ENCODE data around the gene USF3. TPM values are rescaled to one million over a fixed set of nuclear protein-coding genes. Genes with fewer than 3 reads are reported as not detected.

USF3 gene
- total RNA-seq, 2 donors from 2014 or later: 15.5 to 17.6 TPM

DNA sequence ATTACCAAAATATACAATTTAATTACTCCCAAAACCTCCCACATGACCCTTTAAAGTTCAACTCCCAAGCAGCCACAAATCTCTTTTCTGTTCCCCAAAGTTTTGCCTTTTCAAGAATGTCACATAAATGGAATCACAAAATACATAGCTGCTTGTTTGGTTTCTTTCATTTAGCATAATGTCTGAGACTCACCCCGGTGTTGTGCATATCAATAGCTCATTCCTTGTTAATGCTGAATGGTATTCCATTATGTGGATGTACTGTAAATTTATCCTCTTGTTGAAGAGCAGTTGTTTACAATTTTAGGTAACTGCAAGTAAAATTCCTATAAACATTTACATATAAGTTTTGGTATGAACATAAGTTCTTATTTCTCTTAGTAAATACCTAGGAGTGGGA, 34.1 kb upstream of the USF3 start:
- no peaks in the 10 kb centered on the region for H3K4me1 Mint-ChIP-seq

DNA sequence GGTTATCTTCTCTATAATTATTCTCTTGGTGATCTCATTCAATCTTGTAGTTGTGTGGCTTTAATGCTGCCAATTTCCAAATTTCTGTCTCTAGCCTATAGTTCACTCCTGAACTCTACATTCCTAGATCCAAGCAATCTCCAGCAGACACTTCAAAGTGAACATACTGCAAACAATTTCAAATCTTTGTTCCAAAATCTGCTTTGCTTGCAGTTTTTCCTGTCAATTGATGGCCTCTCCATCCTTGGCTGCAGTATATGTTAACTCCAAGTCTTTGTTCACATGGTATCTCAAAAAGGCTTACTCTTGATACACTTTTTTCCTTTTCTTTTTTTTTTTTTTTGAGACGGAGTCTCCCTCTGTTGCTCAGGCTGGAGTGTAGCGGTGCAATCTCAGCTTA, 32.2 kb upstream of the USF3 start:
- DNase-seq: no peak
- H3K9me3 ChIP-seq (ENCODE audit: control insufficient read depth, low read length): no peaks in the 10 kb centered on the region
- H3K36me3 Mint-ChIP-seq (ENCODE audit: low read depth): peaks cover 19% of the 10 kb centered on the region
- H3K27me3 ChIP-seq (ENCODE audit: control insufficient read depth, insufficient read depth, low read length, poor library complexity, severe bottlenecking): no peaks in the 10 kb centered on the region
- peaks cover 38% of the 10 kb centered on the region for H3K36me3 ChIP-seq (ENCODE audit: control insufficient read depth, insufficient read depth, low read length)
- no peak overlapping the region for H3K27ac Mint-ChIP-seq
- H3K9me3 Mint-ChIP-seq: no peaks in the 10 kb centered on the region
- peaks cover 3% of the 10 kb centered on the region for H3K4me1 Mint-ChIP-seq
- TF ChIP-seq, protein P1, sequence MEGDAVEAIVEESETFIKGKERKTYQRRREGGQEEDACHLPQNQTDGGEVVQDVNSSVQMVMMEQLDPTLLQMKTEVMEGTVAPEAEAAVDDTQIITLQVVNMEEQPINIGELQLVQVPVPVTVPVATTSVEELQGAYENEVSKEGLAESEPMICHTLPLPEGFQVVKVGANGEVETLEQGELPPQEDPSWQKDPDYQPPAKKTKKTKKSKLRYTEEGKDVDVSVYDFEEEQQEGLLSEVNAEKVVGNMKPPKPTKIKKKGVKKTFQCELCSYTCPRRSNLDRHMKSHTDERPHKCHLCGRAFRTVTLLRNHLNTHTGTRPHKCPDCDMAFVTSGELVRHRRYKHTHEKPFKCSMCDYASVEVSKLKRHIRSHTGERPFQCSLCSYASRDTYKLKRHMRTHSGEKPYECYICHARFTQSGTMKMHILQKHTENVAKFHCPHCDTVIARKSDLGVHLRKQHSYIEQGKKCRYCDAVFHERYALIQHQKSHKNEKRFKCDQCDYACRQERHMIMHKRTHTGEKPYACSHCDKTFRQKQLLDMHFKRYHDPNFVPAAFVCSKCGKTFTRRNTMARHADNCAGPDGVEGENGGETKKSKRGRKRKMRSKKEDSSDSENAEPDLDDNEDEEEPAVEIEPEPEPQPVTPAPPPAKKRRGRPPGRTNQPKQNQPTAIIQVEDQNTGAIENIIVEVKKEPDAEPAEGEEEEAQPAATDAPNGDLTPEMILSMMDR (conservative IDR thresholded peaks at IDR 0.05): no peak
- no peak overlapping the region for H3K4me3 ChIP-seq (ENCODE audit: low read length)
- no peaks in the 10 kb centered on the region for H3K27me3 Mint-ChIP-seq (ENCODE audit: insufficient read depth)
- H3K27ac ChIP-seq (ENCODE audit: low read depth, low read length): no peak overlapping the region
- H3K4me1 ChIP-seq (ENCODE audit: control insufficient read depth, insufficient read depth, low read length): no peaks in the 10 kb centered on the region
- H3K9ac ChIP-seq (ENCODE audit: extremely low read depth, low read length, poor library complexity, severe bottlenecking): no peak overlapping the region
- H3K4me3 Mint-ChIP-seq: no peak overlapping the region
- 100% methylated on average over 2 of the region's 2 CpGs; no CpG with 5 or more reads in 1 of the 2 experiments for WGBS, 2 experiments (ENCODE audit: insufficient coverage in 1 of 2, insufficient read length in 1 of 2)

More for the DNA sequence above, 34.1 kb upstream of the USF3 start:
- Mint-ChIP-seq H3K27ac (no peak overlapping the region), H3K4me3 (no peak overlapping the region), H3K27me3 (ENCODE audit: insufficient read depth) (no peaks in the 10 kb centered on the region), H3K9me3 (no peaks in the 10 kb centered on the region), H3K36me3 (ENCODE audit: low read depth) (peaks cover 22% of the 10 kb centered on the region)
- no peak overlapping the region for H3K4me3 ChIP-seq (ENCODE audit: low read length)
- H3K27ac ChIP-seq (ENCODE audit: low read depth, low read length): no peak overlapping the region
- 100% methylated on average over 1 of the region's 1 CpG for WGBS, 2 experiments (ENCODE audit: insufficient coverage in 1 of 2, insufficient read length in 1 of 2)
- no peak overlapping the region for H3K9ac ChIP-seq (ENCODE audit: extremely low read depth, low read length, poor library complexity, severe bottlenecking)
- H3K27me3 ChIP-seq (ENCODE audit: control insufficient read depth, insufficient read depth, low read length, poor library complexity, severe bottlenecking): no peaks in the 10 kb centered on the region
- TF ChIP-seq, protein P1 (conservative IDR thresholded peaks at IDR 0.05): no peak
- peaks cover 24% of the 10 kb centered on the region for H3K36me3 ChIP-seq (ENCODE audit: control insufficient read depth, insufficient read depth, low read length)
- H3K4me1 ChIP-seq (ENCODE audit: control insufficient read depth, insufficient read depth, low read length): no peaks in the 10 kb centered on the region
- no peak for DNase-seq
- no peaks in the 10 kb centered on the region for H3K9me3 ChIP-seq (ENCODE audit: control insufficient read depth, low read length)

DNA sequence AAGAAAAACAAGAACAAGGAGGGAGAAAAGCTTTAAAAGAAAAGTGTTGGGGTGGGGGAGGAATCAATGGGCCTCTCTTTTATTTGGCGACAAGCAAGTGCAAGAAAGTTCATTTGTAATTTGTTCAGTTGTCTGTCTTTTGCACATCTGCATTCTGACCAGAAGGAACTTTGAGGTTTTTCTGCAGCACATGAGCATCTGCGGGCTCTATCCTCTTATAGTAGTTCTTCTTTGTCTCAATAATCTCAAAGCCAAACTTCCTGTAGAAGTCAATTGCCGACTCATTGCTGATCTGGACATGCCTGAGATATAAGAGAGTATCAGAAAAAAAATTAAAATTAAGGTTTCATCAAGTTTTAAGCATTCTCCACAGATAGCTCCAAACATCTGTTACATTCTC, 25.2 kb upstream of the USF3 start:
- H3K27ac ChIP-seq (ENCODE audit: low read depth, low read length): no peak overlapping the region

More for the DNA sequence above, 25.2 kb upstream of the USF3 start:
- Mint-ChIP-seq H3K27ac (no peak overlapping the region), H3K27me3 (ENCODE audit: insufficient read depth) (no peaks in the 10 kb centered on the region), H3K9me3 (no peaks in the 10 kb centered on the region), H3K4me3 (no peak overlapping the region), H3K4me1 (peaks cover 3% of the 10 kb centered on the region), H3K36me3 (ENCODE audit: low read depth) (peaks cover 39% of the 10 kb centered on the region)
- Histone ChIP-seq H3K9me3 (ENCODE audit: control insufficient read depth, low read length) (no peaks in the 10 kb centered on the region), H3K4me3 (ENCODE audit: low read length) (no peak overlapping the region), H3K36me3 (ENCODE audit: control insufficient read depth, insufficient read depth, low read length) (peaks cover 73% of the 10 kb centered on the region), H3K27me3 (ENCODE audit: control insufficient read depth, insufficient read depth, low read length, poor library complexity, severe bottlenecking) (no peaks in the 10 kb centered on the region), H3K4me1 (ENCODE audit: control insufficient read depth, insufficient read depth, low read length) (no peaks in the 10 kb centered on the region), H3K9ac (ENCODE audit: extremely low read depth, low read length, poor library complexity, severe bottlenecking) (no peak overlapping the region)
- WGBS, 2 experiments (ENCODE audit: insufficient coverage in 1 of 2, insufficient read length in 1 of 2): 89 to 93% methylated on average over 3 of the region's 3 CpGs
- DNase-seq: no peak
- TF ChIP-seq, protein P1 (conservative IDR thresholded peaks at IDR 0.05): no peak

Measured in endodermal cell (in vitro differentiated cells).